Measurements from ENCODE around the gene GDF10.

Gene GDF10

GRCh38 chr10:47294057-47294456 is 5.9 kb upstream of the GDF10 start:
- no peak for DNase-seq (ENCODE audit: low read depth in 2 of 2)

- DNase-seq (ENCODE audit: low read depth in 2 of 2), result no peak
Measured at GRCh38 chr10:47294501-47294900, 5.5 kb upstream of the GDF10 start.

- DNase-seq (ENCODE audit: low read depth in 2 of 2), result no peak
Measured at GRCh38 chr10:47295411-47295810, 4.6 kb upstream of the GDF10 start.

- DNase-seq (ENCODE audit: low read depth in 2 of 2), result no peak
Measured at GRCh38 chr10:47296156-47296894, 3.7 kb upstream of the GDF10 start.

GRCh38 chr10:47296941-47297340 is 3.1 kb upstream of the GDF10 start:
- DNase-seq (ENCODE audit: low read depth in 2 of 2), result no peak

- DNase-seq (ENCODE audit: low read depth in 2 of 2), result no peak
Measured at GRCh38 chr10:47297866-47298540, 2.0 kb upstream of the GDF10 start.

- no peak for DNase-seq (ENCODE audit: low read depth in 2 of 2)
Measured at GRCh38 chr10:47298715-47299114, 1.3 kb upstream of the GDF10 start.

GRCh38 chr10:47300429-47300931 is 483 bp downstream of the GDF10 start:
- no peak for DNase-seq (ENCODE audit: low read depth in 2 of 2)

GRCh38 chr10:47301833-47302232 is 1.8 kb downstream of the GDF10 start:
- no peak for DNase-seq (ENCODE audit: low read depth in 2 of 2)

- DNase-seq (ENCODE audit: low read depth in 2 of 2), result no peak
Measured at GRCh38 chr10:47303105-47303504, 3.1 kb downstream of the GDF10 start.

GRCh38 chr10:47303866-47304265 is 3.9 kb downstream of the GDF10 start:
- no peak for DNase-seq (ENCODE audit: low read depth in 2 of 2)

- no peak for DNase-seq (ENCODE audit: low read depth in 2 of 2)
Measured at GRCh38 chr10:47305566-47305965, 5.6 kb downstream of the GDF10 start.

- DNase-seq (ENCODE audit: low read depth in 2 of 2), result no peak
Measured at GRCh38 chr10:47306387-47307210, 6.6 kb downstream of the GDF10 start.

GRCh38 chr10:47307381-47307780 is 7.4 kb downstream of the GDF10 start:
- DNase-seq (ENCODE audit: low read depth in 2 of 2), result no peak

GRCh38 chr10:47308775-47309174 is 8.8 kb downstream of the GDF10 start:
- DNase-seq (ENCODE audit: low read depth in 2 of 2), result no peak

- no peak for DNase-seq (ENCODE audit: low read depth in 2 of 2)
Measured at GRCh38 chr10:47309408-47310089, 9.6 kb downstream of the GDF10 start.

GRCh38 chr10:47310090-47310505 is 10.1 kb downstream of the GDF10 start:
- no peak for DNase-seq (ENCODE audit: low read depth in 2 of 2)

GRCh38 chr10:47311193-47311931 is 11.4 kb downstream of the GDF10 start:
- no peak for DNase-seq (ENCODE audit: low read depth in 2 of 2)

GRCh38 chr10:47311932-47312662 is 12.1 kb downstream of the GDF10 start:
- peak; percentile 69 to 76 for DNase-seq (ENCODE audit: low read depth in 2 of 2)

GRCh38 chr10:47312663-47312995 is 12.6 kb downstream of the GDF10 start:
- no peak for DNase-seq (ENCODE audit: low read depth in 2 of 2)

Measured in stimulated activated CD8-positive, alpha-beta memory T cell treated with anti-CD3 and anti-CD28 coated beads, Interleukin-2, amount 100 ng/mL, for 48 hours (primary cell).